Uterus (tissue), 4 donors: ENCODE results near the gene ZNF396. TPM values are rescaled to one million over a fixed set of nuclear protein-coding genes. Genes with fewer than 3 reads are reported as not detected.
A peak's percentile ranks its signal among the peaks of the same experiment; 100 is the strongest.

ENCODE experiments used
- DNase-seq, 2 donors: peaks; one replicate each; pipeline ENCODE4 v3.0.0-alpha.2; 2019 to 2020
- H3K27ac ChIP-seq, 2 donors: fragments of 200-600 bp; sonication (generic); 1 replicate in 1 of 2; 2 replicates in 1 of 2; pipeline ENCODE4 v1.5.1; 2016 to 2018
- H3K27me3 ChIP-seq, 2 donors: fragments of 200-600 bp; sonication (generic); one replicate each; pipeline ENCODE4 v1.5.1; 2018 to 2019; ENCODE audit warnings: control low read depth in 1 of 2
- H3K36me3 ChIP-seq, 2 donors: fragments of 200-600 bp; sonication (generic); one replicate each; pipeline ENCODE4 v1.5.1; 2019; ENCODE audit warnings: control low read depth in 1 of 2
- H3K4me1 ChIP-seq, 2 donors: fragments of 200-600 bp; sonication (generic); one replicate each; pipeline ENCODE4 v1.5.1; 2018 to 2019; ENCODE audit warnings: control low read depth in 1 of 2
- H3K4me3 ChIP-seq, 2 donors: fragments of 200-600 bp; sonication (generic); 1 replicate in 1 of 2; 2 replicates in 1 of 2; pipeline ENCODE4 v1.5.1; 2018 to 2019; ENCODE audit warnings: mild to moderate bottlenecking in 1 of 2
- H3K9me3 ChIP-seq, 2 donors: fragments of 200-600 bp; sonication (generic); one replicate each; pipeline ENCODE4 v1.5.1; 2019; ENCODE audit warnings: control low read depth in 1 of 2
- CTCF ChIP-seq, 4 experiments: fragments of 200-600 bp in 2 of 4; fragments of 450-650 bp in 2 of 4; sonication (generic) in 2 of 4; IDR thresholded peaks; one replicate each; pipeline ENCODE4 v1.5.1; 2016 to 2019; ENCODE audit warnings: antibody characterized with exemption in 4 of 4, mild to moderate bottlenecking in 2 of 4, moderate library complexity in 1 of 4
- POLR2A ChIP-seq, 2 donors: fragments of 450-650 bp; IDR thresholded peaks; one replicate each; pipeline ENCODE4 v1.6.1; 2016; ENCODE audit warnings: antibody characterized with exemption in 2 of 2, mild to moderate bottlenecking in 1 of 2, moderate library complexity in 1 of 2
- intact Hi-C: fragments of 100-400 bp; cut with DNase I; formaldehyde crosslinking; loops from one replicate; pipeline ENCODE4 v1.15.1; 2023; ENCODE audit warnings: low total_unique reads
- total RNA-seq, 4 donors: library from RNA; depleted of rRNA in 3 of 4; stranded (reverse); fragments of >200 nt in 3 of 4; gene quantifications; one replicate each; pipeline versions ENCODE4 v1.1.0 to v1.2.4, GENCODE V29; 2014 to 2023
- donor health status: DM: yes; HTN: yes; CAD: no.

Gene ZNF396
- total RNA-seq, 4 donors from 2014 or later: 0.26 to 3.9 (median 1.0) TPM

GRCh38 chr18:35387152-35387571 lies 10.0 kb upstream of the ZNF396 start:
- no peaks in the 10 kb centered on the region for H3K9me3 ChIP-seq
- intact Hi-C loops: no loop called here
- TF ChIP-seq CTCF (IDR thresholded peaks at IDR 0.05): no peak
- no peak for TF ChIP-seq POLR2A (IDR thresholded peaks at IDR 0.05)

GRCh38 chr18:35386600-35387100 lies 9.5 kb upstream of the ZNF396 start:
- no peaks in the 10 kb centered on the region for H3K9me3 ChIP-seq
- H3K36me3 ChIP-seq: no peaks in the 10 kb centered on the region
- no peaks in the 10 kb centered on the region for H3K27me3 ChIP-seq
- intact Hi-C loops: no loop called here
- H3K4me1 ChIP-seq: no peaks in the 10 kb centered on the region
- no peak overlapping the region for H3K4me3 ChIP-seq
- no peak for TF ChIP-seq POLR2A (IDR thresholded peaks at IDR 0.05)
- TF ChIP-seq CTCF (IDR thresholded peaks at IDR 0.05): peak; percentile 60 to 78 (median 68)
- no peak overlapping the region for H3K27ac ChIP-seq
- DNase-seq: peak; percentile 28 to 65

More at GRCh38 chr18:35387152-35387571, 10.0 kb upstream of the ZNF396 start:
- H3K4me1 ChIP-seq: no peaks in the 10 kb centered on the region
- no peak for DNase-seq
- H3K27me3 ChIP-seq: no peaks in the 10 kb centered on the region
- no peak overlapping the region for H3K4me3 ChIP-seq
- no peak overlapping the region for H3K27ac ChIP-seq
- no peaks in the 10 kb centered on the region for H3K36me3 ChIP-seq

- no peak for DNase-seq
These were observed 6.0 kb upstream of the ZNF396 start for GRCh38 chr18:35383136-35383535.

GRCh38 chr18:35379421-35379820 lies 2.3 kb upstream of the ZNF396 start:
- Histone ChIP-seq H3K36me3 (no peaks in the 10 kb centered on the region), H3K27ac (no peak overlapping the region), H3K27me3 (no peaks in the 10 kb centered on the region), H3K4me3 (no peak overlapping the region), H3K9me3 (no peaks in the 10 kb centered on the region), H3K4me1 (no peaks in the 10 kb centered on the region)
- DNase-seq: no peak
- intact Hi-C loops: no loop called here
- TF ChIP-seq CTCF (IDR thresholded peaks at IDR 0.05) (no peak), POLR2A (IDR thresholded peaks at IDR 0.05) (no peak)

More at GRCh38 chr18:35383136-35383535, 6.0 kb upstream of the ZNF396 start:
- intact Hi-C loops: no loop called here
- Histone ChIP-seq H3K27ac (no peak overlapping the region), H3K4me1 (no peaks in the 10 kb centered on the region), H3K36me3 (no peaks in the 10 kb centered on the region), H3K27me3 (no peaks in the 10 kb centered on the region), H3K9me3 (no peaks in the 10 kb centered on the region), H3K4me3 (no peak overlapping the region)
- TF ChIP-seq POLR2A (IDR thresholded peaks at IDR 0.05) (no peak), CTCF (IDR thresholded peaks at IDR 0.05) (no peak)

- TF ChIP-seq POLR2A (IDR thresholded peaks at IDR 0.05): no peak
- TF ChIP-seq CTCF (IDR thresholded peaks at IDR 0.05): no peak
- Histone ChIP-seq H3K27ac (no peak overlapping the region), H3K36me3 (no peaks in the 10 kb centered on the region), H3K9me3 (no peaks in the 10 kb centered on the region), H3K27me3 (no peaks in the 10 kb centered on the region), H3K4me3 (no peak overlapping the region), H3K4me1 (no peaks in the 10 kb centered on the region)
- intact Hi-C loops: no loop called here
- no peak for DNase-seq
These were observed 1.4 kb upstream of the ZNF396 start for GRCh38 chr18:35378574-35378896.
